SK-N-SH treated with all-trans-retinoic acid at 6 μM for 48 hours (cell line): ENCODE results near the gene C16orf95.

Experiments
- ATAC-seq: fragments of 200-7000 bp; cut with Tn5 transposase; 3 replicates; pipeline ENCODE4 v1.9.1; 2020; ENCODE audit warnings: mild to moderate bottlenecking, moderate library complexity
- ARNTL ChIP-seq: fragments of 450-650 bp; formaldehyde crosslinking; IDR thresholded peaks from 2 replicates; pipeline ENCODE4 v1.5.0; 2020; ENCODE audit warnings: low read depth, mild to moderate bottlenecking, moderate library complexity, borderline replicate concordance
- CREB5 ChIP-seq: fragments of 250-450 bp; sonication (Bioruptor Pico); IDR thresholded peaks from 2 replicates; pipeline ENCODE4 v1.5.1; 2020; ENCODE audit warnings: low read depth, mild to moderate bottlenecking, moderate library complexity
- CSDC2 ChIP-seq: fragments of 250-450 bp; sonication (Bioruptor Pico); IDR thresholded peaks from 2 replicates; pipeline ENCODE4 v1.5.0; 2020; ENCODE audit warnings: mild to moderate bottlenecking, moderate library complexity
- CSRNP3 ChIP-seq: fragments of 250-450 bp; sonication (Bioruptor Pico); IDR thresholded peaks from 2 replicates; pipeline ENCODE4 v1.5.1; 2021; ENCODE audit warnings: mild to moderate bottlenecking, moderate library complexity
- ESRRG ChIP-seq: fragments of 250-450 bp; sonication (Bioruptor Pico); IDR thresholded peaks from 2 replicates; pipeline ENCODE4 v1.6.1; 2021; ENCODE audit warnings: mild to moderate bottlenecking
- GLIS3 ChIP-seq: fragments of 250-450 bp; sonication (Bioruptor Pico); IDR thresholded peaks from 2 replicates; pipeline ENCODE4 v1.5.0; 2020; ENCODE audit warnings: mild to moderate bottlenecking, moderate library complexity
- OSR1 ChIP-seq: fragments of 250-450 bp; sonication (Bioruptor Pico); IDR thresholded peaks from 2 replicates; pipeline ENCODE4 v1.8.0; 2022; ENCODE audit warnings: moderate library complexity, mild to moderate bottlenecking, inconsistent platforms
- PATZ1 ChIP-seq: fragments of 250-450 bp; sonication (Bioruptor Pico); IDR thresholded peaks from 2 replicates; pipeline ENCODE4 v1.8.0; 2020; ENCODE audit warnings: mild to moderate bottlenecking, moderate library complexity, borderline replicate concordance
- POU6F1 ChIP-seq: fragments of 250-450 bp; sonication (Bioruptor Pico); IDR thresholded peaks from 2 replicates; pipeline ENCODE4 v1.8.0; 2021; ENCODE audit warnings: low read depth, mild to moderate bottlenecking, moderate library complexity, borderline replicate concordance
- PPARA ChIP-seq: fragments of 250-450 bp; sonication (Bioruptor Pico); IDR thresholded peaks from 2 replicates; pipeline ENCODE4 v1.5.0; 2020; ENCODE audit warnings: mild to moderate bottlenecking, borderline replicate concordance
- RARB ChIP-seq: fragments of 250-450 bp; sonication (Bioruptor Pico); IDR thresholded peaks from 2 replicates; pipeline ENCODE4 v1.8.0; 2021; ENCODE audit warnings: mild to moderate bottlenecking, moderate library complexity
- TCF4 ChIP-seq: fragments of 250-450 bp; sonication (Bioruptor Pico); IDR thresholded peaks from 2 replicates; pipeline ENCODE4 v1.8.0; 2021; ENCODE audit warnings: mild to moderate bottlenecking, moderate library complexity, borderline replicate concordance
- TOX ChIP-seq: fragments of 250-450 bp; sonication (Bioruptor Pico); IDR thresholded peaks from 2 replicates; pipeline ENCODE4 v1.8.0; 2021; ENCODE audit warnings: mild to moderate bottlenecking, moderate library complexity, borderline replicate concordance
- TSHZ2 ChIP-seq: fragments of 250-450 bp; sonication (Bioruptor Pico); IDR thresholded peaks from 2 replicates; pipeline ENCODE4 v1.5.0; 2020; ENCODE audit warnings: mild to moderate bottlenecking, moderate library complexity
- ZC3H10 ChIP-seq: fragments of 250-450 bp; sonication (Bioruptor Pico); IDR thresholded peaks from 2 replicates; pipeline ENCODE4 v1.5.1; 2021; ENCODE audit warnings: mild to moderate bottlenecking, moderate library complexity
- ZFP3 ChIP-seq: fragments of 250-450 bp; sonication (Bioruptor Pico); IDR thresholded peaks from 2 replicates; pipeline ENCODE4 v1.5.0; 2020; ENCODE audit warnings: mild to moderate bottlenecking, moderate library complexity
- ZFP30 ChIP-seq: fragments of 450-650 bp; formaldehyde crosslinking; IDR thresholded peaks from 2 replicates; pipeline ENCODE4 v1.5.0; 2022; ENCODE audit warnings: mild to moderate bottlenecking, moderate library complexity
- ZNF565 ChIP-seq: fragments of 450-650 bp; formaldehyde crosslinking; conservative IDR thresholded peaks from 2 replicates; pipeline ENCODE4 v1.5.0; 2020; ENCODE audit warnings: low read depth, mild to moderate bottlenecking, moderate library complexity
- ZNF70 ChIP-seq: fragments of 450-650 bp; formaldehyde crosslinking; IDR thresholded peaks from 2 replicates; pipeline ENCODE4 v1.5.0; 2020; ENCODE audit warnings: mild to moderate bottlenecking, moderate library complexity
- ZNF8 ChIP-seq: fragments of 450-650 bp; formaldehyde crosslinking; IDR thresholded peaks from 2 replicates; pipeline ENCODE4 v1.5.0; 2020; ENCODE audit warnings: mild to moderate bottlenecking, moderate library complexity

C16orf95 gene

GRCh38 chr16:87348616-87349157, 31.5 kb upstream of the C16orf95 start:
- TF ChIP-seq ZFP3 (CRISPR knock-in tag) (no peak), TCF4 (CRISPR knock-in tag) (no peak), ZNF70 (CRISPR knock-in tag) (no peak), ZFP30 (CRISPR knock-in tag) (no peak), ZC3H10 (no peak), CREB5 (no peak), POU6F1 (no peak), PPARA (CRISPR knock-in tag) (no peak), GLIS3 (no peak), CSDC2 (CRISPR knock-in tag) (no peak), TOX (CRISPR knock-in tag) (no peak), OSR1 (no peak), CSRNP3 (CRISPR knock-in tag) (no peak), ESRRG (CRISPR knock-in tag) (no peak), ZNF8 (CRISPR knock-in tag) (no peak), ZNF565 (CRISPR knock-in tag) (no peak)
- no peak for ATAC-seq

- TF ChIP-seq CREB5, result no peak
- no peak for TF ChIP-seq ZFP3 (CRISPR knock-in tag)
- no peak for TF ChIP-seq ZNF565 (CRISPR knock-in tag)
- TF ChIP-seq CSDC2 (CRISPR knock-in tag), result no peak
- TF ChIP-seq ZFP30 (CRISPR knock-in tag), result no peak
- TF ChIP-seq TSHZ2 (CRISPR knock-in tag), result no peak
- no peak for TF ChIP-seq PATZ1 (CRISPR knock-in tag)
- TF ChIP-seq ARNTL (CRISPR knock-in tag), result no peak
- no peak for TF ChIP-seq OSR1
- TF ChIP-seq RARB (CRISPR knock-in tag), result no peak
- TF ChIP-seq, all 23 proteins: peak for 0
- no peak for ATAC-seq
These were observed 30.9 kb upstream of the C16orf95 start for GRCh38 chr16:87347932-87348615.
